WTC11 (cell line): ENCODE measurements around the gene FAM72C. TPM values are rescaled to one million over a fixed set of nuclear protein-coding genes. Genes with fewer than 3 reads are reported as not detected.
"Not testable (repeated sequence)": the region's sequence is repeated elsewhere in the genome, so short reads cannot be mapped to it uniquely, and the experiment has no call there.

Experiments used
- ATAC-seq: fragments of 200-7000 bp; cut with Tn5 transposase; 2 replicates; pipeline ENCODE4 v1.10.0; 2021; ENCODE audit warnings: mild to moderate bottlenecking, moderate library complexity
- CTCF ChIA-PET: fragments of 300-600 bp; sonication (Branson Sonifier 250); formaldehyde crosslinking; loops from one replicate; lab custom pipeline; 2021; ENCODE audit warnings: antibody characterized with exemption; lab: Charles Lee
- POLR2A ChIA-PET: fragments of 350-600 bp; sonication (Branson Sonifier 250); formaldehyde crosslinking; loops from one replicate; lab custom pipeline; 2021; ENCODE audit warnings: antibody characterized with exemption; lab: Charles Lee
- DNase-seq: peaks from one replicate; pipeline ENCODE4 v3.0.0; 2021; ENCODE audit warnings: low spot score
- H3K27ac Mint-ChIP-seq: 2 replicates; pipeline ENCODE4 v1.8.0; 2021; ENCODE audit warnings: mixed read lengths
- H3K27me3 Mint-ChIP-seq: 2 replicates; pipeline ENCODE4 v1.8.0; 2021; ENCODE audit warnings: low read depth, mild to moderate bottlenecking, moderate library complexity, mixed read lengths
- H3K36me3 Mint-ChIP-seq: 2 replicates; pipeline ENCODE4 v1.8.0; 2021; ENCODE audit warnings: mixed read lengths
- H3K4me1 Mint-ChIP-seq: 2 replicates; pipeline ENCODE4 v1.8.0; 2022; ENCODE audit warnings: mixed read lengths
- H3K4me3 Mint-ChIP-seq: 2 replicates; pipeline ENCODE4 v1.8.0; 2021; ENCODE audit warnings: mild to moderate bottlenecking, moderate library complexity, mixed read lengths
- H3K9me3 Mint-ChIP-seq: 2 replicates; pipeline ENCODE4 v1.8.0; 2021; ENCODE audit warnings: mixed read lengths
- total RNA-seq: library from RNA; stranded (reverse); gene quantifications from 3 replicates; pipeline ENCODE4 v1.2.3, GENCODE V29; 2021

Gene FAM72C
- total RNA-seq, 1 experiment from 2014 or later: 14.7 TPM

GRCh38 chr1:143942238-143942860 lies 29.4 kb downstream of the FAM72C start:
- H3K9me3 Mint-ChIP-seq, H3K36me3 Mint-ChIP-seq, DNase-seq, H3K27ac Mint-ChIP-seq, POLR2A ChIA-PET, CTCF ChIA-PET, H3K4me1 Mint-ChIP-seq, H3K27me3 Mint-ChIP-seq, ATAC-seq, H3K4me3 Mint-ChIP-seq: not testable (repeated sequence)

DNA sequence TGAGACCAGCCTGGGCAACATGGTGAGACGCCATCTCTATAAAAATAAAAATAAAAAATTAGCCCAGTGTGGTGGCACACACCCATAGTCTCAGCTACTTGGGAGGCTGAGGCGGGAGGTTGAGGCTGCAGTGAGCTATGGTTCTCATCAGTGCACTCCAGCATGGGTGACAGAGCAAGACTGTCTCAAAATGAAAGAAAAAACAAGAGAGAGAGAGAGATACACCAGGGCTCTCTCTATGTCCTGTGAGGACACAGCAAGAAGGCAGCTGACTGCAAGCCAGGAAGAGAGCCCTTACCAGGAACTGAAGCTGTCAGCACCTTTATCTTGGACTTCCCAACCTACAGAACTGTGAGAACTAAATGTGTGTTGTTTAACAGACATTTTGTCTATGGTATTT lies 32.1 kb downstream of the FAM72C start:
- DNase-seq, H3K27me3 Mint-ChIP-seq, ATAC-seq, H3K27ac Mint-ChIP-seq, H3K36me3 Mint-ChIP-seq, H3K4me3 Mint-ChIP-seq, POLR2A ChIA-PET, CTCF ChIA-PET, H3K9me3 Mint-ChIP-seq, H3K4me1 Mint-ChIP-seq: not testable (repeated sequence)

GRCh38 chr1:143938922-143939321 lies 32.9 kb downstream of the FAM72C start:
- H3K27ac Mint-ChIP-seq, H3K9me3 Mint-ChIP-seq, CTCF ChIA-PET, POLR2A ChIA-PET, H3K36me3 Mint-ChIP-seq, H3K4me3 Mint-ChIP-seq, H3K4me1 Mint-ChIP-seq, DNase-seq, ATAC-seq, H3K27me3 Mint-ChIP-seq: not testable (repeated sequence)

- H3K27me3 Mint-ChIP-seq, H3K4me1 Mint-ChIP-seq, H3K27ac Mint-ChIP-seq, H3K4me3 Mint-ChIP-seq, POLR2A ChIA-PET, H3K36me3 Mint-ChIP-seq, CTCF ChIA-PET, H3K9me3 Mint-ChIP-seq: not testable (repeated sequence)
- DNase-seq: peak; percentile 23
- peak; percentile 70 for ATAC-seq
Observed at GRCh38 chr1:143936457-143937115, 35.2 kb downstream of the FAM72C start.

GRCh38 chr1:143919127-143919526 lies 52.7 kb downstream of the FAM72C start:
- H3K4me1 Mint-ChIP-seq, H3K9me3 Mint-ChIP-seq, H3K27ac Mint-ChIP-seq, CTCF ChIA-PET, DNase-seq, H3K36me3 Mint-ChIP-seq, ATAC-seq, H3K4me3 Mint-ChIP-seq, H3K27me3 Mint-ChIP-seq, POLR2A ChIA-PET: not testable (repeated sequence)

- H3K27me3 Mint-ChIP-seq, H3K4me1 Mint-ChIP-seq, ATAC-seq, DNase-seq, H3K36me3 Mint-ChIP-seq, CTCF ChIA-PET, H3K4me3 Mint-ChIP-seq, H3K9me3 Mint-ChIP-seq, POLR2A ChIA-PET, H3K27ac Mint-ChIP-seq: not testable (repeated sequence)
Observed at GRCh38 chr1:143918552-143918951, 53.2 kb downstream of the FAM72C start.

GRCh38 chr1:143913705-143914104 lies 58.1 kb downstream of the FAM72C start:
- H3K27me3 Mint-ChIP-seq, H3K4me1 Mint-ChIP-seq, ATAC-seq, H3K27ac Mint-ChIP-seq, DNase-seq, POLR2A ChIA-PET, H3K4me3 Mint-ChIP-seq, CTCF ChIA-PET, H3K9me3 Mint-ChIP-seq, H3K36me3 Mint-ChIP-seq: not testable (repeated sequence)
